ENCODE measurements around the gene AKT1S1. TPM values are rescaled to one million over a fixed set of nuclear protein-coding genes. Genes with fewer than 3 reads are reported as not detected.

AKT1S1 gene
- total and polyA plus RNA-seq, 5 donors from 2014 or later, result 3.0 to 12.9 (median 4.1) TPM

DNA sequence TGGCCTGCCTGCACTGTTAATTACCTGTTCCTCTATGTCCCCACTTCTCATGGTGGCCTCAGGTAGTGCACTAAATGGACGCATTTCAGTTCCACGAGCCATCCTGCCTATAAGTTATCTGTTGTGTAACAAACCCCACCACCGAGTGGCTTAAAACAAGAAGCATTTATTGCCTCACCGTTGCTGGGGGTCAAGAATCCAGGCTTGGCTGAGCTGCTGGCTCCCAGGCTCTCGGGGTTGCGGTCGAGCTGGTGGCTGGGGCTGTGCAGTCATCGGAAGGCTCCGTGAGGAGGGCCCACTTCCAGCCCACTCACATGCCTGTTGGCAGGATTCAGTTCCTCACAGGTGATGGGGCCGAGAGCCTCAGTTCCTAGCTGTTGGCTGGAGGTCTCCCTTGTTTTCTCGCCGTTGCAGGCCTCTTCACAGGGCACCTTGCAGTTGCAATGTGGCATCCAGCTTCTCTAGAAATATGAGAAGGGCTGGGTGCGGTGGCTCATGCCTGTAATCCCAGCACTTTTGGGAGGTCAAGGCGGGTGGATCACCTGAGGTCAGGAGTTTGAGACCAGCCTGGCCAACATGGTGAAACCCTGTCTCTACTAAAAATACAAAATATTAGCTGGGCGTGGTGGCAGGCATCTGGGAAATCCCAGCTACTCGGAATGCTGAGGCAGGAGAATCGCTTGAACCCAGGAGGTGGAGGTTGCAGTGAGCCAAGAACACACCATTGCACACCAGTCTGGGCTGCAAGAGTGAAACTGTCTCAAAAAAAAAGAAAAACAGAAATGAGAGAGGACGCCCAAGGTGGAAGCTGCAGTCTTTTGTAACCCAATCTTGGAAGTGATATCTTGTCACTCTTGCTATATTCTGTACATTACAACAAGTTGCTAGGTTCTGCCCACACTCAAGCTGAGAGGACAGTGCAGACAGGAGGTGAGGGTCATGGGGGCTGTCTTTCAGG is 32.7 kb downstream of the AKT1S1 start:
- no peak overlapping the region for H3K27ac ChIP-seq (ENCODE audit: insufficient read depth, low read length, poor library complexity, severe bottlenecking)
- Mint-ChIP-seq H3K27ac (no peak overlapping the region), H3K9me3 (peaks cover 0 to 2% (median 0%) of the 10 kb centered on the region in 7 donors), H3K4me3 (peak overlapping the region in 1 of 4 donors; percentile 10), H3K27me3 (no peaks in the 10 kb centered on the region), H3K4me1 (peaks cover 0 to 16% (median 14%) of the 10 kb centered on the region in 4 donors), H3K36me3 (no peaks in the 10 kb centered on the region)
- H3K27me3 ChIP-seq (ENCODE audit: control insufficient read depth, insufficient read depth, low read length), result no peaks in the 10 kb centered on the region
- H3K36me3 ChIP-seq (ENCODE audit: control insufficient read depth, insufficient read depth, low read length), result peaks cover 4% of the 10 kb centered on the region
- H3K4me1 ChIP-seq (ENCODE audit: control insufficient read depth, insufficient read depth, low read length, poor library complexity, severe bottlenecking), result no peaks in the 10 kb centered on the region
- no peaks in the 10 kb centered on the region for H3K9me3 ChIP-seq (ENCODE audit: control insufficient read depth in 2 of 2, low read length in 2 of 2)
- no peak overlapping the region for H3K4me3 ChIP-seq (ENCODE audit: low read depth, low read length)
- no peak for ATAC-seq (ENCODE audit: low read depth in 2 of 2)
- no peak for DNase-seq

DNA sequence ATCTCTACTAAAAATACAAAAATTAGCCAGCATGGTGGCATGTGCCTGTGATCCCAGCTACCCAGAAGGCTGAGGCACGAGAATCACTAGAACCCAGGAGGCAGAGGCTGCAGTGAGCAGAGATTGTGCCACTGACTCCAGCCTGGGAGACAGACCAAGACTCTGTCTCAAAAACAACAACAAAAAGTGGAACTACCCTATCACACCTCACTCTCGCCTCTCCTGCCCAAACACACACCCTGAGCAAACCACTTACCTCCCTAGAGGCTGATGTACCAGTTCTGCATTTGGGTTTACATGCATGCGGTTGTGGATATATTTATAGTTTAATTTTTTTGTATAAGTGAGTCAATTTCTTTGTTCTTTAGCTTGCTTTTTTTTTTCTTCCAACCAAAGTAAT is 33.9 kb downstream of the AKT1S1 start:
- Mint-ChIP-seq H3K27me3 (no peaks in the 10 kb centered on the region), H3K36me3 (peaks cover 7% of the 10 kb centered on the region), H3K27ac (no peak overlapping the region), H3K4me1 (peaks cover 0 to 6% (median 4%) of the 10 kb centered on the region in 4 donors), H3K4me3 (no peak overlapping the region), H3K9me3 (peaks cover 0 to 1% (median 0%) of the 10 kb centered on the region in 7 donors)
- Histone ChIP-seq H3K27ac (ENCODE audit: insufficient read depth, low read length, poor library complexity, severe bottlenecking) (no peak overlapping the region), H3K4me1 (ENCODE audit: control insufficient read depth, insufficient read depth, low read length, poor library complexity, severe bottlenecking) (no peaks in the 10 kb centered on the region), H3K9me3 (ENCODE audit: control insufficient read depth in 2 of 2, low read length in 2 of 2) (no peaks in the 10 kb centered on the region), H3K27me3 (ENCODE audit: control insufficient read depth, insufficient read depth, low read length) (no peaks in the 10 kb centered on the region), H3K4me3 (ENCODE audit: low read depth, low read length) (no peak overlapping the region), H3K36me3 (ENCODE audit: control insufficient read depth, insufficient read depth, low read length) (peaks cover 13% of the 10 kb centered on the region)
- DNase-seq (no peak), ATAC-seq (ENCODE audit: low read depth in 2 of 2) (peak in 1 of 2 donors; percentile 42)

DNA sequence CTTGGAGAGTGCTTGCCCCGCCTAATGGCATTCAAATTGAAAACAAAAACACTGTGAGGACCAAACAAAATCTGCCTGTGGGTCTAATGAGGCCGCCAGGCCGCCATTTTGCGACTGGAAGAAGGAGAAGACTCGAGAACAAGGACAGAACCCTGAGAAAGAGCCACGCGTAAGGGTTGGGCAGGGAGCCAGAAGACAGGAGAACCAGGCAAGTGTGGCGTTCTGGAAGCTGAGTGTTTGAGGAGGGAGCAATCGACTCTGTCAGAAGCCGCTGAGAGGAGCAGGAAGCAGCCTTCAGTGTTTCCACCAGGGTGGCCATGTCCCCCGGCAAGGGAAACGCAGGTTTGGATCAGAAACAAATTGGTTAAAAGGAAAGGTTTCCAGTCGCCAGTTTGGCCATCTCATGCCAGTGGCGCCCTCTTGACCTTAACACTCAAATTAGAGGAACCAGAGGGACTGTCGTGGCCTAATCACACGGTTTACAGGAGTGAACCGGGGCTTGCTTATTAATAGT is 36.4 kb downstream of the AKT1S1 start:
- no peak overlapping the region for H3K27ac Mint-ChIP-seq

DNA sequence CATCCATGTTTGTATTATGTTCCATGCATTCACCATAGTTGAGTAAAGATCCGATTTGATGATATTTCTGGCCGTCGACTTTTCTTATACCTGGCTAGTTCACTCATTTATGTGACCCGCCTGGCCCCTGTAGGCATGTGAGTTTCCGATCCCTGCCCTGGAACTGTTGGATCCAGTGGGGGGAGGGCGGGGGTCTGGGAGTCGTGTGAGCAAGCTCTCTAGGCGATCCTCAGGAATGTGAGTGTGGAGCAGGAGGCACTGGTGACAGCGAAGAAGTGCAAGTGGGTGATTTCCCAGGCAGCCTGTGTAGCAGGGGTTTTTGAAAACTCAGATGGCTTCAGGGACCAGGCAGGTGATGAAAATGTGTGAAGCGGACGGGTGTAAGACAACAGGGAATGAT is 36.8 kb downstream of the AKT1S1 start:
- H3K27ac Mint-ChIP-seq, result no peak overlapping the region
- Histone ChIP-seq H3K9me3 (ENCODE audit: control insufficient read depth in 2 of 2, low read length in 2 of 2) (no peaks in the 10 kb centered on the region), H3K27ac (ENCODE audit: insufficient read depth, low read length, poor library complexity, severe bottlenecking) (no peak overlapping the region), H3K4me1 (ENCODE audit: control insufficient read depth, insufficient read depth, low read length, poor library complexity, severe bottlenecking) (no peaks in the 10 kb centered on the region), H3K27me3 (ENCODE audit: control insufficient read depth, insufficient read depth, low read length) (no peaks in the 10 kb centered on the region), H3K36me3 (ENCODE audit: control insufficient read depth, insufficient read depth, low read length) (peaks cover 30% of the 10 kb centered on the region), H3K4me3 (ENCODE audit: low read depth, low read length) (no peak overlapping the region)
- ATAC-seq (ENCODE audit: low read depth in 2 of 2) (no peak), DNase-seq (no peak)
- no peaks in the 10 kb centered on the region for H3K27me3 Mint-ChIP-seq
- H3K36me3 Mint-ChIP-seq, result peaks cover 7% of the 10 kb centered on the region
- no peak overlapping the region for H3K4me3 Mint-ChIP-seq
- H3K9me3 Mint-ChIP-seq, result no peaks in the 10 kb centered on the region
- no peaks in the 10 kb centered on the region for H3K4me1 Mint-ChIP-seq

More for the DNA sequence above, 36.4 kb downstream of the AKT1S1 start:
- DNase-seq (no peak), ATAC-seq (ENCODE audit: low read depth in 2 of 2) (no peak)
- Mint-ChIP-seq H3K27me3 (no peaks in the 10 kb centered on the region), H3K9me3 (no peaks in the 10 kb centered on the region), H3K4me1 (no peaks in the 10 kb centered on the region), H3K4me3 (peak overlapping the region in 1 of 4 donors; percentile 52), H3K36me3 (peaks cover 7% of the 10 kb centered on the region)
- no peak overlapping the region for H3K4me3 ChIP-seq (ENCODE audit: low read depth, low read length)
- H3K4me1 ChIP-seq (ENCODE audit: control insufficient read depth, insufficient read depth, low read length, poor library complexity, severe bottlenecking), result no peaks in the 10 kb centered on the region
- no peak overlapping the region for H3K27ac ChIP-seq (ENCODE audit: insufficient read depth, low read length, poor library complexity, severe bottlenecking)
- peaks cover 27% of the 10 kb centered on the region for H3K36me3 ChIP-seq (ENCODE audit: control insufficient read depth, insufficient read depth, low read length)
- H3K27me3 ChIP-seq (ENCODE audit: control insufficient read depth, insufficient read depth, low read length), result no peaks in the 10 kb centered on the region
- H3K9me3 ChIP-seq (ENCODE audit: control insufficient read depth in 2 of 2, low read length in 2 of 2), result no peaks in the 10 kb centered on the region

DNA sequence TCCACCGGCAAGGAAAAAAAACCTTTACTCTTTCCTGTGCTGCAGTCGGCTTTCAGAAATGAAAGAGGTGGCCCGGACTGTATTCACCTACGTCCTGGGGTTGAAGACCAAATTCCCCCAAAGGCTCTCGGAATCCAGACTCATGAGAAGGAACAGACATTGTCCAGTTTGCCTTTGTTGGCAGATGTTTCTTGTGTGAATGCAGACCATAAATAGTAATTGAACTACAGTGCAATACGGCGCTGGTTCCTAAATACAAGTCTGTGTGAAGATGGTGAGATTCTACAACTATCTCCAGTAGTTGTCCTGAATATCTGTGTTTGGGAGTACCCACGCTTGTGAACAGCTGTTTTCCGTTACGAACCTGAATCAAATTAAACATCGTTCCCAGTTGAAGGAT is 37.4 kb downstream of the AKT1S1 start:
- Mint-ChIP-seq H3K27ac (no peak overlapping the region), H3K36me3 (peaks cover 9% of the 10 kb centered on the region), H3K27me3 (no peaks in the 10 kb centered on the region), H3K4me3 (no peak overlapping the region), H3K9me3 (no peaks in the 10 kb centered on the region), H3K4me1 (no peaks in the 10 kb centered on the region)
- H3K9me3 ChIP-seq (ENCODE audit: control insufficient read depth in 2 of 2, low read length in 2 of 2), result no peaks in the 10 kb centered on the region
- H3K27ac ChIP-seq (ENCODE audit: insufficient read depth, low read length, poor library complexity, severe bottlenecking), result no peak overlapping the region
- no peaks in the 10 kb centered on the region for H3K27me3 ChIP-seq (ENCODE audit: control insufficient read depth, insufficient read depth, low read length)
- no peaks in the 10 kb centered on the region for H3K4me1 ChIP-seq (ENCODE audit: control insufficient read depth, insufficient read depth, low read length, poor library complexity, severe bottlenecking)
- ATAC-seq (ENCODE audit: low read depth in 2 of 2), result no peak
- H3K36me3 ChIP-seq (ENCODE audit: control insufficient read depth, insufficient read depth, low read length), result peaks cover 36% of the 10 kb centered on the region
- DNase-seq, result no peak
- no peak overlapping the region for H3K4me3 ChIP-seq (ENCODE audit: low read depth, low read length)

DNA sequence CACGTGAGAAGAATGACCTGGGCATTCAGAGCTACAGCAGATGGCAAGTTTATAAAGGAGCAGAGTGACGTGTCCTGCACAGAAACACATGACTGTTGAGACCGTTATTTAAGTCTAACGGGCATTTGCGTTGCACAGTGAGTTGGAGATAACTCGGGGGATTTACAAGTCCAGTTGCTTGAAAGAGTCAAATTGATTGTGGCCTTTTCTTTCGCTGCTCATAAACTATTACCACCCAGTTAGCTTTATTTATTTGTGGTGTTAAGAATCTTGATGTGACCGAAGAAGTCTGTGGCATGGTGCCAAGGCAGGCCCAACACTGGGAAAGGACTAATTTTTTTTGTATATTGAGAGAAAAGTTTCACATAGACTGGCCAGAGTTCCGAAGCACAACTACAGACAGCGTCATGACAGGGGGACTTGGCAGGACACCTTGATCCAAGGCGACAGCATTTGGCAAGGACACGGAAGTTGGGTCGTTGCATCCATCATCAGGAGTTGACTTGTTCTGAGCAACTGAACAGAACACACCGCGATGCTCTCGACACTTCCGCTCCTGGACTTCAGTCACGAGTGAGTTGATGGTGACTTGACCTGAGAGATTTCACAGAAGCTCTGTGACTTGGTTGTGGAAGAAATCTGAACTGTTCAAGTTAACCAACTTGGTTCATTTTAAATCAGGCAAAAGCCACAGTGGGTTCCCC is 38.1 kb downstream of the AKT1S1 start:
- no peak overlapping the region for H3K27ac ChIP-seq (ENCODE audit: insufficient read depth, low read length, poor library complexity, severe bottlenecking)
- H3K4me3 ChIP-seq (ENCODE audit: low read depth, low read length), result no peak overlapping the region
- Mint-ChIP-seq H3K4me3 (no peak overlapping the region), H3K27ac (no peak overlapping the region), H3K4me1 (no peaks in the 10 kb centered on the region), H3K9me3 (no peaks in the 10 kb centered on the region), H3K36me3 (peaks cover 12% of the 10 kb centered on the region), H3K27me3 (no peaks in the 10 kb centered on the region)
- DNase-seq, result no peak
- H3K4me1 ChIP-seq (ENCODE audit: control insufficient read depth, insufficient read depth, low read length, poor library complexity, severe bottlenecking), result no peaks in the 10 kb centered on the region
- H3K36me3 ChIP-seq (ENCODE audit: control insufficient read depth, insufficient read depth, low read length), result peaks cover 43% of the 10 kb centered on the region
- no peak for ATAC-seq (ENCODE audit: low read depth in 2 of 2)
- no peaks in the 10 kb centered on the region for H3K27me3 ChIP-seq (ENCODE audit: control insufficient read depth, insufficient read depth, low read length)
- no peaks in the 10 kb centered on the region for H3K9me3 ChIP-seq (ENCODE audit: control insufficient read depth in 2 of 2, low read length in 2 of 2)

DNA sequence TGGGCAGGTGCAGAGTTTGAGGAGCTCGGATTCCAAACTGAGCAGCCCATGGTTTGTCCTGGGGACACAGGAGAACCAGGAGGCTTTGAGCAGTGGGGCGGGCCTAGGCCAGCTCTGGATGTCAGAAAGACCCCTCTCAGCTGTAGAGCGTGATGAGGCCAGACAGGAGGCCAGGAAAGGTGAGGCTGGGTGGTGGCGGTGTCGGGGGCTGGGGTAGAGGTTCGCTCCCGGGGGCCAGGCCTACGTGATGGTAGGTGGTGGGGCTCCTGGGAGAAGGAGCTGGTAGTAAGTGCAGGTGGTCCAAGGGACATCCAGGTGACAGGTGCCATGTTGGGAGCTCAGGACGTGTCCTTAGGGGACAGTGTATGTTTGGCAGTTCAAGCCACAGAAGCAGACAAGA is 39.7 kb downstream of the AKT1S1 start:
- no peaks in the 10 kb centered on the region for H3K4me1 ChIP-seq (ENCODE audit: control insufficient read depth, insufficient read depth, low read length, poor library complexity, severe bottlenecking)
- H3K27me3 ChIP-seq (ENCODE audit: control insufficient read depth, insufficient read depth, low read length), result no peaks in the 10 kb centered on the region
- no peak overlapping the region for H3K27ac ChIP-seq (ENCODE audit: insufficient read depth, low read length, poor library complexity, severe bottlenecking)
- peak overlapping the region in 1 of 3 donors; percentile 50 for H3K27ac Mint-ChIP-seq
- no peak for DNase-seq
- H3K4me1 Mint-ChIP-seq, result peaks cover 0 to 1% (median 0%) of the 10 kb centered on the region in 4 donors
- no peak overlapping the region for H3K4me3 ChIP-seq (ENCODE audit: low read depth, low read length)
- no peaks in the 10 kb centered on the region for H3K27me3 Mint-ChIP-seq
- no peaks in the 10 kb centered on the region for H3K9me3 ChIP-seq (ENCODE audit: control insufficient read depth in 2 of 2, low read length in 2 of 2)
- H3K9me3 Mint-ChIP-seq, result no peaks in the 10 kb centered on the region
- peaks cover 24% of the 10 kb centered on the region for H3K36me3 Mint-ChIP-seq
- no peak overlapping the region for H3K4me3 Mint-ChIP-seq
- H3K36me3 ChIP-seq (ENCODE audit: control insufficient read depth, insufficient read depth, low read length), result peaks cover 56% of the 10 kb centered on the region
- no peak for ATAC-seq (ENCODE audit: low read depth in 2 of 2)

Data from CD4-positive, CD25-positive, alpha-beta regulatory T cell (primary cell).